HepG2 (cell line): ENCODE measurements around the gene HSDL1. TPM values are rescaled to one million over a fixed set of nuclear protein-coding genes. Genes with fewer than 3 reads are reported as not detected.

Experiments
- ATAC-seq: fragments of 200-7000 bp; cut with Tn5 transposase; 3 replicates; pipeline ENCODE4 v1.9.1; 2020; ENCODE audit warnings: mild to moderate bottlenecking, moderate library complexity
- BruUV-seq: library from RNA; stranded (reverse); fragments of 400-500 nt; replicated peaks from 2 replicates; lab custom pipeline; 2021; lab: Mats Ljungman, UMichigan
- CTCF ChIA-PET: fragments of 300-600 bp; formaldehyde crosslinking; extraction: SDS; loops from one replicate; lab custom pipeline; 2021; ENCODE audit warnings: low total read pairs, inconsistent platforms, low intra/inter-chr PET ratio; lab: Yijun Ruan, JAX
- POLR2A ChIA-PET: fragments of 350-600 bp; sonication (Branson Sonifier 250); formaldehyde crosslinking; loops from one replicate; lab custom pipeline; 2020; ENCODE audit warnings: antibody characterized with exemption, inconsistent platforms; lab: Yijun Ruan, JAX
- DNase-seq: peaks from one replicate; pipeline ENCODE4 v3.0.0-alpha.2; 2015; ENCODE audit warnings: low spot score
- FAIRE-seq: peaks from 3 replicates; lab custom pipeline; 2011; peaks lifted over from hg19 to GRCh38; lab: Jason Lieb, UNC
- H2AFZ ChIP-seq: one replicate; pipeline ENCODE4 v1.6.1; 2011; ENCODE audit warnings: low read length, inconsistent platforms
- H3K27ac ChIP-seq: fragments of 300-600 bp; 3 replicates; pipeline ENCODE4 v1.8.0; 2011; ENCODE audit warnings: mixed run types, mild to moderate bottlenecking, mixed read lengths, low read length, inconsistent platforms; ENCODE audit not compliant: insufficient read depth; ENCODE audit errors: extremely low read length
- H3K27me3 ChIP-seq, 2 experiments: fragments of 200-600 bp in 1 of 2; 2 replicates in 1 of 2; 3 replicates in 1 of 2; pipeline versions ENCODE4 v1.6.0 to v1.8.0; 2011; ENCODE audit warnings: low read length in 2 of 2, mild to moderate bottlenecking in 2 of 2, moderate library complexity in 2 of 2, inconsistent platforms in 1 of 2; ENCODE audit not compliant: insufficient read depth in 2 of 2, control insufficient read depth in 1 of 2
- H3K36me3 ChIP-seq, 2 experiments: fragments of 200-600 bp in 1 of 2; replicated peaks in 1 of 2; 2 replicates in 1 of 2; 3 replicates in 1 of 2; pipeline versions ENCODE4 v1.5.1 to v1.8.0; 2011; ENCODE audit warnings: low read length in 2 of 2, inconsistent platforms in 1 of 2; ENCODE audit not compliant: insufficient read depth in 2 of 2, control insufficient read depth in 1 of 2
- H3K4me1 ChIP-seq: 2 replicates; pipeline ENCODE4 v1.5.1; 2012; ENCODE audit warnings: low read length, inconsistent platforms; ENCODE audit not compliant: insufficient read depth
- H3K4me2 ChIP-seq: 2 replicates; pipeline ENCODE4 v1.6.0; 2011; ENCODE audit warnings: low read depth, low read length, inconsistent platforms
- H3K4me3 ChIP-seq, 3 experiments: fragments of 200-600 bp in 1 of 3; sonication (generic), shearing (Covaris generic) in 1 of 3; replicated peaks in 1 of 3; 2 replicates each; pipeline ENCODE4 v1.5.1; 2011 to 2016; ENCODE audit warnings: low read length in 3 of 3, inconsistent platforms in 2 of 3, low read depth in 2 of 3, mild to moderate bottlenecking in 2 of 3, control low read depth in 1 of 3, mixed read lengths in 1 of 3; ENCODE audit not compliant: insufficient read depth in 1 of 3
- H3K79me2 ChIP-seq: one replicate; pipeline ENCODE4 v1.6.1; 2011; ENCODE audit warnings: low read length, inconsistent platforms; ENCODE audit not compliant: insufficient read depth
- H3K9ac ChIP-seq: 2 replicates; pipeline ENCODE4 v1.6.0; 2011; ENCODE audit warnings: mild to moderate bottlenecking, low read depth, low read length, inconsistent platforms; ENCODE audit not compliant: insufficient read depth
- H3K9me3 ChIP-seq: 2 replicates; pipeline ENCODE4 v1.5.1; 2012; ENCODE audit warnings: mild to moderate bottlenecking, low read length
- H4K20me1 ChIP-seq: 2 replicates; pipeline ENCODE4 v1.6.0; 2011; ENCODE audit warnings: inconsistent platforms, mild to moderate bottlenecking, low read length, moderate library complexity; ENCODE audit not compliant: insufficient read depth
- CCAR2 ChIP-seq: fragments of 200-400 bp; formaldehyde crosslinking; optimal IDR thresholded peaks from 2 replicates; pipeline ENCODE3; 2018; ENCODE audit warnings: low read depth, mild to moderate bottlenecking, low read length, moderate library complexity
- HOMEZ ChIP-seq: IDR thresholded peaks from 2 replicates; pipeline ENCODE4 v1.6.1; 2016; ENCODE audit warnings: low read depth
- NR2F1 ChIP-seq, 2 experiments: fragments of 450-650 bp in 1 of 2; formaldehyde crosslinking in 1 of 2; IDR thresholded peaks; 2 replicates each; pipeline versions ENCODE4 v1.5.0 to v1.6.1; 2016 to 2020; ENCODE audit warnings: mild to moderate bottlenecking in 1 of 2, missing compliant biosample characterization in 1 of 2, missing genetic modification reagents in 1 of 2, moderate library complexity in 1 of 2
- RBFOX2 ChIP-seq: fragments of 200-400 bp; formaldehyde crosslinking; IDR thresholded peaks from 2 replicates; pipeline ENCODE4 v1.6.1; 2017; ENCODE audit warnings: low read depth, mild to moderate bottlenecking, low read length
- ZNF136 ChIP-seq: sonication (generic); formaldehyde crosslinking; IDR thresholded peaks from 2 replicates; pipeline ENCODE4 v1.8.1; 2022; ENCODE audit warnings: low read depth, mild to moderate bottlenecking, moderate library complexity, missing genetic modification reagents
- ZNF326 ChIP-seq: sonication (generic); formaldehyde crosslinking; IDR thresholded peaks from 2 replicates; pipeline ENCODE4 v1.4.0; 2020; ENCODE audit warnings: missing genetic modification reagents, borderline replicate concordance
- ZNF772 ChIP-seq: sonication (generic); formaldehyde crosslinking; IDR thresholded peaks from 2 replicates; pipeline ENCODE4 v1.5.0; 2020; ENCODE audit warnings: mild to moderate bottlenecking, missing genetic modification reagents
- WGBS: methylation state at CpG from one replicate; pipeline ENCODE4 v1.1.6; 2017; ENCODE audit warnings: low lambda C conversion rate; 5-methylcytosine and 5-hydroxymethylcytosine counted together
- in situ Hi-C: cut with HindIII; loops from 2 replicates; pipeline ENCODE4 v1.10.0; 2017; ENCODE audit warnings: low pct_unique_long_range_greater_than_20kb; ENCODE audit not compliant: extremely low pct_ligation_motif_present
- intact Hi-C: fragments of 100-400 bp; cut with micrococcal nuclease; formaldehyde crosslinking; loops from one replicate; pipeline ENCODE4 v1.10.0; 2022; ENCODE audit not compliant: unreplicated experiment
- polyA plus RNA-seq, 8 experiments: library from polyadenylated mRNA; depleted of rRNA in 3 of 8; stranded (reverse) in 7 of 8; unstranded in 1 of 8; fragments of >200 nt; fragmentation: Illumina TruSeq in 4 of 8; extraction: Trizol in 4 of 8; gene quantifications; 2 replicates each; pipeline versions ENCODE4 v1.2.1 to v1.2.3, GENCODE V29; 2011 to 2016; ENCODE audit warnings: low read depth in 4 of 8, missing spikeins in 1 of 8, mixed read lengths in 1 of 8; ENCODE audit not compliant: insufficient read depth in 1 of 8
- total RNA-seq, 5 experiments: library from RNA; depleted of rRNA; stranded (reverse); fragments of >200 nt; fragmentation: Illumina TruSeq; extraction: Trizol; gene quantifications; 2 replicates each; pipeline ENCODE4 v1.2.3, GENCODE V29; 2016; ENCODE audit warnings: low read depth in 1 of 5

The HSDL1 gene
- total and polyA plus RNA-seq, 2 of the 13 experiments (the other 11 are each of a cell fraction or from before 2014, with no cell fraction given) = 49.2 to 49.7 TPM

- Histone ChIP-seq H2AFZ (no peak overlapping the region), H3K9me3 (no peaks in the 10 kb centered on the region), H3K4me2 (no peak overlapping the region), H3K4me3 (no peak overlapping the region), H3K36me3 (peaks cover 25 to 55% of the 10 kb centered on the region in 2 experiments; a peak in 4 of 5 replicates), H3K4me1 (peaks cover 32% of the 10 kb centered on the region), H3K27ac (no peak overlapping the region), H4K20me1 (no peaks in the 10 kb centered on the region), H3K79me2 (peaks cover 6% of the 10 kb centered on the region), H3K9ac (no peak overlapping the region), H3K27me3 (no peaks in the 10 kb centered on the region)
- 96% methylated on average over 20 of the region's 33 CpGs for WGBS
- DNase-seq (no peak), ATAC-seq (no peak), FAIRE-seq (no peak)
- TF ChIP-seq ZNF326 (CRISPR knock-in tag) (no peak), RBFOX2 (peak; percentile 30)
- ChIA-PET CTCF (no interaction called here), POLR2A (no interaction called here)
- no TSS peak for BruUV-seq
- in situ Hi-C loops = loop anchor here (5.0 to 25.0 kb wide), 2 partner anchors 92 to 217 kb away; partner anchors contain the start of genes NECAB2 and OSGIN1
- intact Hi-C loops = loop anchor here (5.0 kb wide), 1 partner anchor 227 kb away; the partner anchor contains the start of gene OSGIN1
Observed at GRCh38 chr16:84179612-84180320, 34.8 kb upstream of the HSDL1 start.

- TF ChIP-seq CCAR2 (no peak), RBFOX2 (peak; percentile 27; the same call in 1 of the 2 replicates), ZNF772 (no peak), HOMEZ (CRISPR knock-in tag) (no peak), ZNF136 (no peak), NR2F1 (CRISPR knock-in tag; IDR thresholded peaks at IDR 0.05) (no peak)
- TF ChIP-seq, all 625 proteins: peak for 1
- no peaks in the 10 kb centered on the region for H3K9me3 ChIP-seq
- H2AFZ ChIP-seq = no peak overlapping the region
- ChIA-PET CTCF (no interaction called here), POLR2A (interaction anchor here (0.9 to 1.0 kb wide), 2 partner anchors 28 to 63 kb away, joined by 3 to 4 read pairs; partner anchors contain the start of gene MBTPS1)
- FAIRE-seq = no peak
- no peak for DNase-seq
- no TSS peak for BruUV-seq
- H3K79me2 ChIP-seq = no peaks in the 10 kb centered on the region
- H3K4me2 ChIP-seq = no peak overlapping the region
- peaks cover 37% of the 10 kb centered on the region for H3K4me1 ChIP-seq
- no peak for ATAC-seq
- no peaks in the 10 kb centered on the region for H3K27me3 ChIP-seq
- H3K27ac ChIP-seq = no peak overlapping the region
- H3K4me3 ChIP-seq = no peak overlapping the region
- no peaks in the 10 kb centered on the region for H4K20me1 ChIP-seq
- in situ Hi-C loops = loop anchor here (5.0 to 25.0 kb wide), 2 partner anchors 92 to 217 kb away; partner anchors contain the start of genes NECAB2 and OSGIN1
- 100% methylated on average over 5 of the region's 28 CpGs for WGBS
- intact Hi-C loops = loop anchor here (5.0 kb wide), 1 partner anchor 227 kb away; the partner anchor contains the start of gene OSGIN1
- H3K36me3 ChIP-seq = peaks cover 25 to 48% of the 10 kb centered on the region in 2 experiments; a peak in 4 of 5 replicates
- H3K9ac ChIP-seq = no peak overlapping the region
Observed at GRCh38 chr16:84178892-84179611, 34.1 kb upstream of the HSDL1 start.
